Measurements from ENCODE around the gene CYB5R3. TPM values are rescaled to one million over a fixed set of nuclear protein-coding genes. Genes with fewer than 3 reads are reported as not detected.

CYB5R3 gene
- total and polyA plus RNA-seq, 4 donors = 90.2 to 265 (median 156) TPM

GRCh38 chr22:42626951-42627625, 22.1 kb downstream of the CYB5R3 start:
- WGBS, 2 donors = 97 to 98% methylated on average over 25 of the region's 25 CpGs
- no peak for ATAC-seq (ENCODE audit: insufficient read depth, low FRiP score)
- H3K27ac ChIP-seq (ENCODE audit: low read depth in 1 of 2, low read length in 1 of 2) = no peak overlapping the region
- no peak overlapping the region for H3K9ac ChIP-seq (ENCODE audit: insufficient read depth in 1 of 2, low read length in 2 of 2)
- no peak for DNase-seq
- TF ChIP-seq CTCF (IDR thresholded peaks at IDR 0.05; ENCODE audit: control extremely low read depth, extremely low read depth) = no peak
- H3K4me1 ChIP-seq (ENCODE audit: control insufficient read depth in 5 of 5, insufficient read depth in 5 of 5, low read length in 5 of 5) = peaks cover 0 to 11% (median 0%) of the 10 kb centered on the region in 5 donors
- H3K27me3 ChIP-seq (ENCODE audit: control insufficient read depth in 3 of 3, insufficient read depth in 3 of 3, low read length in 2 of 3) = no peaks in the 10 kb centered on the region
- H3K9me3 ChIP-seq (ENCODE audit: control insufficient read depth in 4 of 4, insufficient read depth in 3 of 4, low read length in 3 of 4) = no peaks in the 10 kb centered on the region
- H3K4me3 ChIP-seq = no peak overlapping the region
- peaks cover 3 to 85% (median 43%) of the 10 kb centered on the region in 4 donors for H3K36me3 ChIP-seq (ENCODE audit: control insufficient read depth in 4 of 4, insufficient read depth in 4 of 4, low read length in 4 of 4)

- Histone ChIP-seq H3K9me3 (ENCODE audit: control insufficient read depth in 4 of 4, insufficient read depth in 3 of 4, low read length in 3 of 4) (no peaks in the 10 kb centered on the region), H3K27ac (ENCODE audit: low read depth in 1 of 2, low read length in 1 of 2) (no peak overlapping the region), H3K27me3 (ENCODE audit: control insufficient read depth in 3 of 3, insufficient read depth in 3 of 3, low read length in 2 of 3) (no peaks in the 10 kb centered on the region), H3K4me3 (no peak overlapping the region), H3K4me1 (ENCODE audit: control insufficient read depth in 5 of 5, insufficient read depth in 5 of 5, low read length in 5 of 5) (peaks cover 0 to 11% (median 0%) of the 10 kb centered on the region in 5 donors), H3K9ac (ENCODE audit: insufficient read depth in 1 of 2, low read length in 2 of 2) (no peak overlapping the region), H3K36me3 (ENCODE audit: control insufficient read depth in 4 of 4, insufficient read depth in 4 of 4, low read length in 4 of 4) (peaks cover 3 to 78% (median 42%) of the 10 kb centered on the region in 4 donors)
- TF ChIP-seq CTCF (IDR thresholded peaks at IDR 0.05; ENCODE audit: control extremely low read depth, extremely low read depth) = no peak
- DNase-seq = no peak
- WGBS, 2 donors = 96 to 97% methylated on average over 7 of the region's 7 CpGs
- ATAC-seq (ENCODE audit: insufficient read depth, low FRiP score) = no peak
Observed at GRCh38 chr22:42626431-42626830, 22.8 kb downstream of the CYB5R3 start.

GRCh38 chr22:42625416-42625815, 23.8 kb downstream of the CYB5R3 start:
- ATAC-seq (ENCODE audit: insufficient read depth, low FRiP score) = no peak
- no peaks in the 10 kb centered on the region for H3K27me3 ChIP-seq (ENCODE audit: control insufficient read depth in 3 of 3, insufficient read depth in 3 of 3, low read length in 2 of 3)
- WGBS, 2 donors = 86 to 93% methylated on average over 15 of the region's 15 CpGs
- no peak overlapping the region for H3K4me3 ChIP-seq
- H3K27ac ChIP-seq (ENCODE audit: low read depth in 1 of 2, low read length in 1 of 2) = no peak overlapping the region
- H3K4me1 ChIP-seq (ENCODE audit: control insufficient read depth in 5 of 5, insufficient read depth in 5 of 5, low read length in 5 of 5) = peaks cover 0 to 11% (median 0%) of the 10 kb centered on the region in 5 donors
- H3K36me3 ChIP-seq (ENCODE audit: control insufficient read depth in 4 of 4, insufficient read depth in 4 of 4, low read length in 4 of 4) = peaks cover 3 to 68% (median 35%) of the 10 kb centered on the region in 4 donors
- no peaks in the 10 kb centered on the region for H3K9me3 ChIP-seq (ENCODE audit: control insufficient read depth in 4 of 4, insufficient read depth in 3 of 4, low read length in 3 of 4)
- no peak for TF ChIP-seq CTCF (IDR thresholded peaks at IDR 0.05; ENCODE audit: control extremely low read depth, extremely low read depth)
- no peak for DNase-seq
- H3K9ac ChIP-seq (ENCODE audit: insufficient read depth in 1 of 2, low read length in 2 of 2) = no peak overlapping the region
